B cell (primary cell): ENCODE data around the gene C3AR1. TPM values are rescaled to one million over a fixed set of nuclear protein-coding genes. Genes with fewer than 3 reads are reported as not detected.

Experiments used
- ATAC-seq: fragments of 200-7000 bp; cut with Tn5 transposase; one replicate; pipeline ENCODE4 v1.10.0; 2021; ENCODE audit warnings: low read depth, mild to moderate bottlenecking, moderate number of reproducible peaks, moderate library complexity
- CTCF ChIA-PET: fragments of 350-600 bp; sonication (Branson Sonifier 250); formaldehyde crosslinking; loops from one replicate; lab custom pipeline; 2021; ENCODE audit warnings: antibody characterized with exemption, inconsistent platforms; lab: Charles Lee
- POLR2A ChIA-PET: fragments of 350-600 bp; sonication (Branson Sonifier 250); formaldehyde crosslinking; loops from one replicate; lab custom pipeline; 2021; ENCODE audit warnings: antibody characterized with exemption; lab: Charles Lee
- DNase-seq: peaks from one replicate; pipeline ENCODE4 v3.0.0; 2013
- H2AFZ ChIP-seq: 2 replicates; pipeline ENCODE4 v1.6.1; 2012; ENCODE audit warnings: mild to moderate bottlenecking, low read depth, low read length; ENCODE audit not compliant: insufficient read depth, poor library complexity, severe bottlenecking
- H3K27ac ChIP-seq, 2 donors: 1 replicate in 1 of 2; 2 replicates in 1 of 2; pipeline ENCODE4 v1.5.1; 2012 to 2013; ENCODE audit warnings: low read length in 2 of 2, mild to moderate bottlenecking in 2 of 2, moderate library complexity in 1 of 2
- H3K27me3 ChIP-seq, 4 experiments: fragments of 200-600 bp in 1 of 4; sonication (generic) in 1 of 4; replicated peaks in 1 of 4; 1 replicate in 2 of 4; 2 replicates in 2 of 4; pipeline versions ENCODE4 v1.6.1 to v1.7.0; 2013 to 2016; ENCODE audit warnings: low read length in 3 of 4, mild to moderate bottlenecking in 2 of 4, mixed read lengths in 1 of 4, moderate library complexity in 1 of 4; ENCODE audit not compliant: insufficient read depth in 4 of 4, control insufficient read depth in 3 of 4; ENCODE audit errors: control extremely low read depth in 1 of 4
- H3K36me3 ChIP-seq, 2 experiments: replicated peaks in 1 of 2; 1 replicate in 1 of 2; 2 replicates in 1 of 2; pipeline versions ENCODE4 v1.6.1 to v1.7.1; 2013; ENCODE audit warnings: low read length in 1 of 2; ENCODE audit not compliant: insufficient read depth in 2 of 2, control insufficient read depth in 1 of 2; ENCODE audit errors: control extremely low read depth in 1 of 2, extremely low read depth in 1 of 2
- H3K4me1 ChIP-seq, 2 donors: fragments of 200-600 bp in 1 of 2; sonication (generic) in 1 of 2; 1 replicate in 1 of 2; 2 replicates in 1 of 2; pipeline versions ENCODE4 v1.5.1 to v1.6.1; 2013 to 2017; ENCODE audit warnings: low read length in 2 of 2; ENCODE audit not compliant: control insufficient read depth in 2 of 2, insufficient read depth in 2 of 2
- H3K4me2 ChIP-seq: replicated peaks from 2 replicates; pipeline ENCODE3; 2012; ENCODE audit warnings: mild to moderate bottlenecking, low read depth, low read length; ENCODE audit not compliant: poor library complexity, severe bottlenecking
- H3K4me3 ChIP-seq, 5 experiments: fragments of 200-600 bp in 1 of 5; sonication (generic) in 1 of 5; 1 replicate in 3 of 5; 2 replicates in 2 of 5; pipeline versions ENCODE4 v1.5.1 to v1.7.0; 2011 to 2016; ENCODE audit warnings: low read length in 4 of 5, mild to moderate bottlenecking in 4 of 5, low read depth in 2 of 5, control low read depth in 1 of 5, moderate library complexity in 1 of 5; ENCODE audit not compliant: insufficient read depth in 1 of 5; ENCODE audit errors: control extremely low read depth in 1 of 5, extremely low read depth in 1 of 5
- H3K79me2 ChIP-seq: fragments of 200-600 bp; sonication (generic); one replicate; pipeline ENCODE4 v1.6.0; 2016; ENCODE audit warnings: low read length; ENCODE audit not compliant: control insufficient read depth, insufficient read depth
- H3K9ac ChIP-seq: fragments of 200-600 bp; sonication (generic); 2 replicates; pipeline ENCODE4 v1.6.1; 2017; ENCODE audit warnings: mild to moderate bottlenecking, low read length, moderate library complexity
- H3K9me3 ChIP-seq, 3 donors: one replicate each; pipeline versions ENCODE4 v1.6.1 to v1.7.1; 2013; ENCODE audit warnings: low read length in 2 of 3; ENCODE audit not compliant: control insufficient read depth in 2 of 3, insufficient read depth in 1 of 3; ENCODE audit errors: control extremely low read depth in 1 of 3
- H4K20me1 ChIP-seq: 2 replicates; pipeline ENCODE4 v1.6.0; 2012; ENCODE audit warnings: mild to moderate bottlenecking, low read length; ENCODE audit not compliant: insufficient read depth, control insufficient read depth, poor library complexity, severe bottlenecking
- H3K27ac Mint-ChIP-seq: one replicate; pipeline ENCODE4 v1.8.0; 2021; ENCODE audit warnings: mixed read lengths
- H3K27me3 Mint-ChIP-seq: one replicate; pipeline ENCODE4 v1.8.0; 2021; ENCODE audit warnings: mixed read lengths
- H3K4me1 Mint-ChIP-seq: one replicate; pipeline ENCODE4 v1.8.0; 2021; ENCODE audit warnings: mixed read lengths
- H3K4me3 Mint-ChIP-seq: one replicate; pipeline ENCODE4 v1.8.0; 2021; ENCODE audit warnings: mixed read lengths
- H3K9me3 Mint-ChIP-seq: one replicate; pipeline ENCODE4 v1.8.0; 2022; ENCODE audit warnings: mixed read lengths; ENCODE audit not compliant: insufficient read depth
- EZH2 ChIP-seq: IDR thresholded peaks from 2 replicates; pipeline ENCODE4 v1.6.1; 2012; ENCODE audit warnings: borderline replicate concordance, low read depth, mild to moderate bottlenecking, moderate library complexity, low read length; ENCODE audit not compliant: insufficient read depth, poor library complexity, severe bottlenecking
- intact Hi-C: fragments of 100-400 bp; cut with micrococcal nuclease; formaldehyde crosslinking; loops from one replicate; pipeline ENCODE4 v1.10.0; 2022
- polyA plus RNA-seq: library from polyadenylated mRNA; depleted of rRNA; stranded (reverse); fragments of >200 nt; gene quantifications from 2 replicates; pipeline ENCODE4 v1.2.3, GENCODE V29; 2012
- total RNA-seq, 2 donors: library from RNA; stranded (reverse); fragments of 120-200 nt in 1 of 2; gene quantifications; 1 replicate in 1 of 2; 2 replicates in 1 of 2; pipeline versions ENCODE4 v1.2.3 to v1.2.4, GENCODE V29; 2013 to 2022
- TF ChIP-seq, protein P1 (sequence below): fragments of 200-600 bp; IDR thresholded peaks from one replicate; pipeline ENCODE4 v1.8.0; 2022; ENCODE audit warnings: antibody characterized with exemption, mild to moderate bottlenecking

The C3AR1 gene
- total and polyA plus RNA-seq, 2 donors (not counting 1 experiment from before 2014, with no cell fraction given), result 0.13 to 0.64 TPM

DNA sequence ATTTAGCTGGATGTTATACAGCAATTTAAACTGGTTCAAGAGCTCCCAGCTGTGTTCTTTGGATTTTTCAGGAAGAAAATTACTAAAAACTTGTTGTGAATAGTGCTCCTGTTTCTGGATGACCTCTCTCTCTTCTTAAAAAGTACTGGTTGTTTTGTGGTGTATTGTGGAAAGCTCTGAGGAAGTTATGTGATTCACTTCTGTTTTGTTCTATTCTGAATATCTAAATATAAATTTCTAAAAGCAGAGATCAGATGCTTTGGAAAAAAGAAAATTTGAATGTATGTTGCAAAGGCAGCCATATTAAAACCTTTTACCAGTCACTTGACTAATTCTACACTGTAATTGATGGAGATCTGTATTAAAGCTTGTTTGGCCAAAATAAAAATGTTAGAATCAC, 3.4 kb upstream of the C3AR1 start:
- Mint-ChIP-seq H3K4me1 (peaks cover 13% of the 10 kb centered on the region), H3K27me3 (peaks cover 3% of the 10 kb centered on the region), H3K9me3 (no peaks in the 10 kb centered on the region), H3K27ac (no peak overlapping the region), H3K4me3 (no peak overlapping the region)
- POLR2A ChIA-PET, result no interaction called here
- intact Hi-C loops, result no loop called here
- H4K20me1 ChIP-seq, result no peaks in the 10 kb centered on the region
- CTCF ChIA-PET, result interaction anchor here (1.3 to 1.7 kb wide), 2 partner anchors 9 to 24 kb away, joined by 4 read pairs; no protein-coding TSS in a partner anchor
- peaks cover 6 to 9% of the 10 kb centered on the region in 2 donors for H3K4me1 ChIP-seq
- no peaks in the 10 kb centered on the region for H3K27me3 ChIP-seq
- H3K9me3 ChIP-seq, result no peaks in the 10 kb centered on the region
- no peaks in the 10 kb centered on the region for H3K36me3 ChIP-seq
- no peak overlapping the region for H3K9ac ChIP-seq
- no peak overlapping the region for H3K27ac ChIP-seq
- H3K79me2 ChIP-seq, result no peaks in the 10 kb centered on the region
- H3K4me3 ChIP-seq, result no peak overlapping the region
- H2AFZ ChIP-seq, result no peak overlapping the region
- TF ChIP-seq, protein P1, sequence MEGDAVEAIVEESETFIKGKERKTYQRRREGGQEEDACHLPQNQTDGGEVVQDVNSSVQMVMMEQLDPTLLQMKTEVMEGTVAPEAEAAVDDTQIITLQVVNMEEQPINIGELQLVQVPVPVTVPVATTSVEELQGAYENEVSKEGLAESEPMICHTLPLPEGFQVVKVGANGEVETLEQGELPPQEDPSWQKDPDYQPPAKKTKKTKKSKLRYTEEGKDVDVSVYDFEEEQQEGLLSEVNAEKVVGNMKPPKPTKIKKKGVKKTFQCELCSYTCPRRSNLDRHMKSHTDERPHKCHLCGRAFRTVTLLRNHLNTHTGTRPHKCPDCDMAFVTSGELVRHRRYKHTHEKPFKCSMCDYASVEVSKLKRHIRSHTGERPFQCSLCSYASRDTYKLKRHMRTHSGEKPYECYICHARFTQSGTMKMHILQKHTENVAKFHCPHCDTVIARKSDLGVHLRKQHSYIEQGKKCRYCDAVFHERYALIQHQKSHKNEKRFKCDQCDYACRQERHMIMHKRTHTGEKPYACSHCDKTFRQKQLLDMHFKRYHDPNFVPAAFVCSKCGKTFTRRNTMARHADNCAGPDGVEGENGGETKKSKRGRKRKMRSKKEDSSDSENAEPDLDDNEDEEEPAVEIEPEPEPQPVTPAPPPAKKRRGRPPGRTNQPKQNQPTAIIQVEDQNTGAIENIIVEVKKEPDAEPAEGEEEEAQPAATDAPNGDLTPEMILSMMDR, result no peak
- no peak for TF ChIP-seq EZH2
- DNase-seq, result no peak
- no peak overlapping the region for H3K4me2 ChIP-seq
- ATAC-seq, result no peak

DNA sequence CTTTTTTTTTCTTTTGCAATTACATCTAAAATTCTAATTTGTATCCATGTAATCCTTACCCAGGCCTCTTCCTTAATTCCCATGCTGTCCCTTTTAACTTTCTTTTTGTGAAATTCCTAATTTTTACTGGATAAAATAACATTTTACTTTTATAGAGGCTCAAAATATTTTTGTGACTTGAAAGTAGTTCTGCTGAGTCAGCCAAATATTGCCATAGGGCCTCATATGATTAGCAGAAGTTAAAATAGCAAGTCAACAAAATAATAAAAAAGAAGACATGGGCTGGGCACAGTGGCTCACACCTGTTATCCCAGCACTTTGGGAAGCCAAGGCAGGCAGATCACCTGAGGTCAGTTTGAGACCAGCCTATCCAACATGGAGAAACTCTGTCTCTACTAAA, 2.0 kb downstream of the C3AR1 start:
- no peak for TF ChIP-seq EZH2
- TF ChIP-seq, protein P1, result no peak
- Histone ChIP-seq H3K4me1 (peaks cover 6 to 9% of the 10 kb centered on the region in 2 donors), H3K4me2 (no peak overlapping the region), H3K27me3 (no peaks in the 10 kb centered on the region), H3K36me3 (no peaks in the 10 kb centered on the region), H3K9ac (no peak overlapping the region), H3K27ac (no peak overlapping the region), H3K4me3 (no peak overlapping the region), H3K79me2 (no peaks in the 10 kb centered on the region), H4K20me1 (no peaks in the 10 kb centered on the region), H3K9me3 (no peaks in the 10 kb centered on the region), H2AFZ (no peak overlapping the region)
- no peak overlapping the region for H3K4me3 Mint-ChIP-seq
- intact Hi-C loops, result no loop called here
- H3K27ac Mint-ChIP-seq, result no peak overlapping the region
- POLR2A ChIA-PET, result no interaction called here
- H3K27me3 Mint-ChIP-seq, result no peaks in the 10 kb centered on the region
- CTCF ChIA-PET, result no interaction called here
- H3K9me3 Mint-ChIP-seq, result no peaks in the 10 kb centered on the region
- peaks cover 13% of the 10 kb centered on the region for H3K4me1 Mint-ChIP-seq
- ATAC-seq (no peak), DNase-seq (no peak)
